ENCODE data around the gene LRCH3.
"Not testable (repeated sequence)": the region's sequence is repeated elsewhere in the genome, so short reads cannot be mapped to it uniquely, and the experiment has no call there.

The LRCH3 gene

DNA sequence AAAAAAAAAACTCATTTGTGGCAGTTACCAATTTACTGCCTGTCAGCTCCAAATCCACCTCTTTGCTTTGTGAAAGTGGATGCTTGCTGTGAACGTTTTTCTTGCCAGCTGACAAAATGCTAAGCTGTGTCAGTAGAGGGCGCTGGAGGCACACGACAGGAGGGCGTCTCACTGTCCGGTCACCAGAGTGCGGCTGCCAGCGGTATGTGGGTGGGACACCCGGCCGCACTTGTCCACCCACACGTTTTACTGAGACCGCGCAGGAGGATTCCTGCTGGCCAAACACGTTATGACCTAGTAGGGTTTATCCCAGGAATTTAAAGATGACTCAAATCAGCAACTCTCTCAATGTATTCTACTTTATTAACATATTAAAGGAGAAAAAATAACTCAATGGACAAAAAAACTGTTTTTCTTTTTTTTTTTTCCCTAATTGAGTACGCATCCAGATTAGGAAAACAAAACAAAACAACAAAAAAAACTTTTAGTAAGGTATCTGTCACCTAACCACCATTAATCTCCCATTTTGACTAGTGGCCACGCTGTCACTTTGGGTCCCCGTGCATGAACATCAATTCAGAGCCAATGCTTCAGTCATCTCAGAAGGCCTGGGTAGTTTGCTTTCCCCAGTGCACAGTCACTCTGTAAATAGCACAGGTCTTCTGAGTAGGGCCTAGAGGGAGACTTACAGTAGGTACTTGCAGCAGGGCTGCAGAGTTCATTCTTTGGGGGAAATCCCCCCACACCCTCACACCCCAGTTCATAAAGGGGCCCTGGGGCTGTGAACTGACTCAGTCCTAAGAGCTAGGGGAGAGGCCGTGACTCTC, 115.2 kb downstream of the LRCH3 start:
- peak; percentile 83 for DNase-seq (ENCODE audit: low spot score)
- peak; percentile 78 for TF ChIP-seq CTCF (IDR thresholded peaks at IDR 0.05; ENCODE audit: extremely low read depth, missing control alignments)

DNA sequence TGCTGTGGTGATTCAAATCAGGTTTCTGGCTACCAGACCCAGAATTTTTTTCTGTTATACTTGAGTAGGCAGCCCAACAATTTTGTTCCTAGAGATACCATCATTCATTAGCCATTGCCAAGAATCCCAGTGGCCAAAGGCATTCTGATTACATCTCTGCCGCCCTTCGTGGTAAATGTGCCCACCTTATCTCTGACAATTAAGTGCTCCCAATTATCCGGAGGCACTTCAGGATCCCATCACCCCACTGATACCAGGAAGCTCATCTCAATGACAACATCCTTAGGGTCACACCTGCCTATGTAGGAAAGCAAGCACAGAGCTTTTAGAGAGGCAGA, 115.8 kb downstream of the LRCH3 start:
- DNase-seq (ENCODE audit: low spot score), result no peak
- TF ChIP-seq CTCF (IDR thresholded peaks at IDR 0.05; ENCODE audit: extremely low read depth, missing control alignments), result no peak

DNA sequence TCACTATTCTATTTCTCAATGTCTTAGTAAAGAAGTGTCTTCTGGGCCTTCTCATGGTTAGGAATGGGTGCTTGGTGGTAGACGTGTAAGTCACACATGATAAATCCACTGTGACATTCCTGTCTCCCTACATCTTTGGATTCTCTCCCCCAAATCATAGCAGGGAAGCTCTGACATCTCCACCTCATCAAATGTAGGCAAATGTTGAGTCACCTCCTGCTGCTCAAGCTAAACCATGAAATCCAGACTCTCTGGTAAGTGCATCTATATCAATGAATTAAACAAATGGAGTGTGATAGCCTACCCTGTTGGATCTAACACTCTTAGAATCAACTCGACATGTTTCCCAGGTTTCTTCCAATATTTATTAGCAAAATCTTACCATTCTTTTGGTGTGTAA, 116.1 kb downstream of the LRCH3 start:
- TF ChIP-seq CTCF (IDR thresholded peaks at IDR 0.05; ENCODE audit: extremely low read depth, missing control alignments), result no peak
- DNase-seq (ENCODE audit: low spot score), result no peak

DNA sequence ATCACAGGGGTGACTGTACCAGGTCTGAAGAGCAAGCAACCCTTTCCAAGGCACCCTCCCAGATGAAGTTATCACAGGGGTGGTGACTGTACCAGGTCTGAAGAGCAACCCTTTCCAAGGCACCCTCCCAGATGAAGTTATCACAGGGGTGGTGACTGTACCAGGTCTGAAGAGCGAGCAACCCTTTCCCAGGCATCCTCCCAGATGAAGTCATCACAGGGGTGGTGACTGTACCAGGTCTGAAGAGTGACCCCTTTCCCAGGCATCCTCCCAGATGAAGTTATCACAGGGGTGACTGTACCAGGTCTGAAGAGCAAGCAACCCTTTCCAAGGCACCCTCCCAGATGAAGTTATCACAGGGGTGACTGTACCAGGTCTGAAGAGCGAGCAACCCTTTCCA, 117.5 kb downstream of the LRCH3 start:
- DNase-seq (ENCODE audit: low spot score), result not testable (repeated sequence)

DNA sequence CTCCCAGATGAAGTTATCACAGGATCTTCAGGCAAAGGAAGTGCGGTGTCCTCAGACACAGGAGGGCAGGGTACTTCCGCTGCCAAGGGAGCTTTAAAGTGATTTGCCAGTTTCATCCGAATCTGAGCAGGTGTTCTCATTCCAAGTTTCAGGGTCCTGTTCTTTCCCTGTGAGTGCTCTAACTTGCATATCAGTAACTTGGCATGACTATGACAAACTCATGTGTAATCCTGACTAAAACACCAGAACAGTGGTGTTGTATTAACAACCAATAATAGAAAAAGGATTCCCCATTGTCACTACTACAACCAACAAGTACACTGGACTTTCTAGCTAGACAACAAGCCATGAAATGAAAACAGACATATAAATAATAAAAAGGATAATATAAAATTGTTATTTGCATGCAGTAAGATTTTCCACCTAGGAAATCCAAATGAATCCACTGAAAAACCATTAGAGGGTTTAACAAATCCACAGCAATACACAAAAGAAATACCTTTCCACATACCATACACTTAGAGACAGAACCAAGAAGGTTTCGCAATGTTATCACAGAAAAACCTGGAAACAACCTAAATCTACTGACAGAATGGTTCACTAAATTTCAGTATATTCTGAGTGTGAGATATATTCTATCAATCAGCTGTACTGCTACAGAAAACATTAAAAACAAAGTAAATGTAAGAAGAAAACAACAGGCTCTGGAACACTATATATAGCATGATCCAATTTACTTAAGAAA, 118.1 kb downstream of the LRCH3 start:
- no peak for DNase-seq (ENCODE audit: low spot score)
- no peak for TF ChIP-seq CTCF (IDR thresholded peaks at IDR 0.05; ENCODE audit: extremely low read depth, missing control alignments)

GRCh38 chr3:197912741-197913476, 121.9 kb downstream of the LRCH3 start:
- TF ChIP-seq CTCF (IDR thresholded peaks at IDR 0.05; ENCODE audit: extremely low read depth, missing control alignments), result no peak
- no peak for DNase-seq (ENCODE audit: low spot score)

GRCh38 chr3:197913641-197914380, 122.8 kb downstream of the LRCH3 start:
- TF ChIP-seq CTCF (IDR thresholded peaks at IDR 0.05; ENCODE audit: extremely low read depth, missing control alignments), result no peak
- DNase-seq (ENCODE audit: low spot score), result no peak

GRCh38 chr3:197921429-197922275, 130.6 kb downstream of the LRCH3 start:
- DNase-seq (ENCODE audit: low spot score), result not testable (repeated sequence)
